H1 (cell line): ENCODE data around the gene FHIT.

Source experiments
- CTCF ChIP-seq, 3 experiments: IDR thresholded peaks; 1 replicate in 2 of 3; 2 replicates in 1 of 3; pipeline versions ENCODE4 v1.5.1 to v1.6.1; 2011; ENCODE audit warnings: low read length in 3 of 3, mild to moderate bottlenecking in 3 of 3, inconsistent platforms in 2 of 3, low read depth in 1 of 3, moderate library complexity in 1 of 3; ENCODE audit not compliant: insufficient read depth in 1 of 3; ENCODE audit errors: control extremely low read depth in 1 of 3
- KDM5A ChIP-seq: fragments of 200-600 bp; IDR thresholded peaks from 2 replicates; pipeline ENCODE4 v1.7.1; 2012; ENCODE audit warnings: mild to moderate bottlenecking, low read length, inconsistent platforms, mixed read lengths
- MAFK ChIP-seq: IDR thresholded peaks from 2 replicates; pipeline ENCODE4 v1.6.1; 2012; ENCODE audit warnings: low read depth, mild to moderate bottlenecking, improper control_type of control experiment, low read length
- MAX ChIP-seq: IDR thresholded peaks from 2 replicates; pipeline ENCODE4 v1.6.1; 2012; ENCODE audit warnings: inconsistent platforms
- POLR2A ChIP-seq, 2 experiments: IDR thresholded peaks; 1 replicate in 1 of 2; 2 replicates in 1 of 2; pipeline ENCODE4 v1.6.1; 2011; ENCODE audit warnings: low read depth in 2 of 2, low read length in 2 of 2, mild to moderate bottlenecking in 2 of 2; ENCODE audit errors: control extremely low read depth in 1 of 2
- TF ChIP-seq, protein P1 (sequence below): IDR thresholded peaks from 2 replicates; pipeline ENCODE4 v1.6.1; 2012; ENCODE audit warnings: low read length, inconsistent platforms

- TF ChIP-seq CTCF (IDR thresholded peaks at IDR 0.05; ENCODE audit: control extremely low read depth in 1 of 3, insufficient read depth in 1 of 3, low read depth in 1 of 3, low read length in 3 of 3), result peak in 1 of 3 experiments; percentile 21; a peak in 1 of 4 replicates
- no peak for TF ChIP-seq POLR2A (IDR thresholded peaks at IDR 0.05; ENCODE audit: control extremely low read depth in 1 of 2, low read depth in 2 of 2, low read length in 2 of 2)
- no peak for TF ChIP-seq MAFK
- TF ChIP-seq, protein P1, sequence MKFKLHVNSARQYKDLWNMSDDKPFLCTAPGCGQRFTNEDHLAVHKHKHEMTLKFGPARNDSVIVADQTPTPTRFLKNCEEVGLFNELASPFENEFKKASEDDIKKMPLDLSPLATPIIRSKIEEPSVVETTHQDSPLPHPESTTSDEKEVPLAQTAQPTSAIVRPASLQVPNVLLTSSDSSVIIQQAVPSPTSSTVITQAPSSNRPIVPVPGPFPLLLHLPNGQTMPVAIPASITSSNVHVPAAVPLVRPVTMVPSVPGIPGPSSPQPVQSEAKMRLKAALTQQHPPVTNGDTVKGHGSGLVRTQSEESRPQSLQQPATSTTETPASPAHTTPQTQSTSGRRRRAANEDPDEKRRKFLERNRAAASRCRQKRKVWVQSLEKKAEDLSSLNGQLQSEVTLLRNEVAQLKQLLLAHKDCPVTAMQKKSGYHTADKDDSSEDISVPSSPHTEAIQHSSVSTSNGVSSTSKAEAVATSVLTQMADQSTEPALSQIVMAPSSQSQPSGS, result no peak
- no peak for TF ChIP-seq MAX
- no peak for TF ChIP-seq KDM5A
These were observed 412.0 kb downstream of the FHIT start for GRCh38 chr3:60839246-60839645.
